ENCODE data around the gene HOXD12. TPM values are rescaled to one million over a fixed set of nuclear protein-coding genes. Genes with fewer than 3 reads are reported as not detected.

HOXD12 gene
- total and polyA plus RNA-seq, 4 donors, result not detected

DNA sequence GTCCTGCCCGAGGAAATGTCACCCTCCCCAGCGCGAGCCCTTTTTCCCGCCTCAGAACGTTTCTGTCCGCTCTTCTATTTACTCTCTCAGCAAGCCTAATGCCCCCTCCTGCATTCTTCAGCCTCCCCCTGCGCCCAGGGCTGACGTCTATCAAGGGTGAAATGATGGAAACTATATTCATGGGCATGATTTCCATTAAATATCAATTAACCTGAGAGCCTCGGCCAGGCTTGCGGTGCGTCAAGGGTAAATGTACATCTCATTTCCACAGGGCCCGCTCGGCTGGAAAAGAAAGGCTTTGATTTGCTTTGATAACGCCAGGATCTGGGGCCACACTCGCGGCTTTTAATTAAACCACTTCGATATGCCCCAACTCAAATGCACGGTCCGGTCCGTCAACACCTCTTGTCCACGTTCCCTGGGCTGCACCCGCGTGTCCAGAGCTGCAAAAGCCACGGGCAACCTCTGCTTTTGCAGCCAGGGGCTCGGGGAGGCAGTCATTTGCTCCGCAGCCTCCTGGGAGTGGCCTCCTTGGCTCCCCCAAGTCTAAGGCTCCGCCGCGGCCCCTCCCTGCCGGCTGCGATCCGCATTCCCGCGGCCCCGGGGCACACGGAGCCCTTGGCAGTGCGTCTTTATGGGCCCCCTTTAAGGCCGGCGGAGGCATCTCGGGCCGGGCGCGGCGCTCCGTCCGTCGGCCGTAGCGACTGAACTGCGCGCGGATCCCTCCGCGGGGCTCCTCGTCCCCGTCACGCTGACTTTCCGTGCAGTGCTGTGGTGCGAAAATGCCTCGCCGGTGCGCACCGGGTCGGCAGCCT, 29.6 kb downstream of the HOXD12 start, which contains the start of gene HOXD8:
Gene HOXD8, plus strand, starts transcription at position 724 of the 815 bp plus-strand sequence. CDS start 662 bp downstream, outside the sequence.
- peaks cover 0 to 4% (median 0%) of the 10 kb centered on the region in 4 donors for H3K9me3 ChIP-seq (ENCODE audit: control insufficient read depth in 4 of 4, insufficient read depth in 3 of 4, low read length in 3 of 4)
- TF ChIP-seq, protein P1, sequence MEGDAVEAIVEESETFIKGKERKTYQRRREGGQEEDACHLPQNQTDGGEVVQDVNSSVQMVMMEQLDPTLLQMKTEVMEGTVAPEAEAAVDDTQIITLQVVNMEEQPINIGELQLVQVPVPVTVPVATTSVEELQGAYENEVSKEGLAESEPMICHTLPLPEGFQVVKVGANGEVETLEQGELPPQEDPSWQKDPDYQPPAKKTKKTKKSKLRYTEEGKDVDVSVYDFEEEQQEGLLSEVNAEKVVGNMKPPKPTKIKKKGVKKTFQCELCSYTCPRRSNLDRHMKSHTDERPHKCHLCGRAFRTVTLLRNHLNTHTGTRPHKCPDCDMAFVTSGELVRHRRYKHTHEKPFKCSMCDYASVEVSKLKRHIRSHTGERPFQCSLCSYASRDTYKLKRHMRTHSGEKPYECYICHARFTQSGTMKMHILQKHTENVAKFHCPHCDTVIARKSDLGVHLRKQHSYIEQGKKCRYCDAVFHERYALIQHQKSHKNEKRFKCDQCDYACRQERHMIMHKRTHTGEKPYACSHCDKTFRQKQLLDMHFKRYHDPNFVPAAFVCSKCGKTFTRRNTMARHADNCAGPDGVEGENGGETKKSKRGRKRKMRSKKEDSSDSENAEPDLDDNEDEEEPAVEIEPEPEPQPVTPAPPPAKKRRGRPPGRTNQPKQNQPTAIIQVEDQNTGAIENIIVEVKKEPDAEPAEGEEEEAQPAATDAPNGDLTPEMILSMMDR (IDR thresholded peaks at IDR 0.05; ENCODE audit: control extremely low read depth, extremely low read depth), result no peak
- ATAC-seq (ENCODE audit: insufficient read depth, low FRiP score), result no peak
- WGBS, 2 donors, result 3 to 4% methylated on average over 62 to 64 of the region's 64 CpGs
- no peaks in the 10 kb centered on the region for H3K36me3 ChIP-seq (ENCODE audit: control insufficient read depth in 4 of 4, insufficient read depth in 4 of 4, low read length in 4 of 4)
- no peak within 1 kb of the TSS for H3K27ac ChIP-seq (ENCODE audit: low read depth in 1 of 2, low read length in 1 of 2)
- H3K27me3 ChIP-seq (ENCODE audit: control insufficient read depth in 3 of 3, insufficient read depth in 3 of 3, low read length in 2 of 3), result peaks cover 23 to 89% (median 88%) of the 10 kb centered on the region in 3 donors
- no peak within 1 kb of the TSS for H3K9ac ChIP-seq (ENCODE audit: insufficient read depth in 1 of 2, low read length in 2 of 2)
- H3K4me3 ChIP-seq, result no peak within 1 kb of the TSS
- peaks cover 0 to 8% (median 5%) of the 10 kb centered on the region in 5 donors for H3K4me1 ChIP-seq (ENCODE audit: control insufficient read depth in 5 of 5, insufficient read depth in 5 of 5, low read length in 5 of 5)
- DNase-seq, result peak in 2 of 3 donors; percentile 66 to 76

DNA sequence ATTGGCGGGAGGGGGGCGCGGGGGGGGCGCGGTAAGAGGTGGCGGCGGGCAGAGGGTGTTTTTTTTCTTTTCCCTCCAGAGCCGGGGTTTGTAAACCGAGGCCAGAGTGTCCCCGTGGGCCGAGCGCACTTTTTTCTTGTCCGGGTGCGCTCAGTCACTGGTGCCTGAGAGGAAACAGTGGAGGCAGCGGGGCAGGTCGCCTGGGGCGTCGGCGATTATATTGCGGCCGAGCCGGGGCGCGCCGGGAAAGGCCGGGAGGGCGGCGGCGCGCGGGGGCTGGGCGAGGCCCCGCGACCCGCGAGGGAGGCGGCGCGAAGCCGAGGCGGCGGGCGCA, 30.2 kb downstream of the HOXD12 start:
- H3K9me3 ChIP-seq (ENCODE audit: control insufficient read depth in 4 of 4, insufficient read depth in 3 of 4, low read length in 3 of 4), result peaks cover 0 to 4% (median 0%) of the 10 kb centered on the region in 4 donors
- no peak overlapping the region for H3K27ac ChIP-seq (ENCODE audit: low read depth in 1 of 2, low read length in 1 of 2)
- no peak overlapping the region for H3K4me3 ChIP-seq
- peaks cover 20 to 89% (median 88%) of the 10 kb centered on the region in 3 donors for H3K27me3 ChIP-seq (ENCODE audit: control insufficient read depth in 3 of 3, insufficient read depth in 3 of 3, low read length in 2 of 3)
- ATAC-seq (ENCODE audit: insufficient read depth, low FRiP score), result peak; percentile 21
- H3K36me3 ChIP-seq (ENCODE audit: control insufficient read depth in 4 of 4, insufficient read depth in 4 of 4, low read length in 4 of 4), result no peaks in the 10 kb centered on the region
- H3K4me1 ChIP-seq (ENCODE audit: control insufficient read depth in 5 of 5, insufficient read depth in 5 of 5, low read length in 5 of 5), result peaks cover 0 to 8% (median 5%) of the 10 kb centered on the region in 5 donors
- TF ChIP-seq, protein P1 (IDR thresholded peaks at IDR 0.05; ENCODE audit: control extremely low read depth, extremely low read depth), result no peak
- no peak for DNase-seq
- 2 to 3% methylated on average over 35 to 43 of the region's 43 CpGs for WGBS, 2 donors
- no peak overlapping the region for H3K9ac ChIP-seq (ENCODE audit: insufficient read depth in 1 of 2, low read length in 2 of 2)

DNA sequence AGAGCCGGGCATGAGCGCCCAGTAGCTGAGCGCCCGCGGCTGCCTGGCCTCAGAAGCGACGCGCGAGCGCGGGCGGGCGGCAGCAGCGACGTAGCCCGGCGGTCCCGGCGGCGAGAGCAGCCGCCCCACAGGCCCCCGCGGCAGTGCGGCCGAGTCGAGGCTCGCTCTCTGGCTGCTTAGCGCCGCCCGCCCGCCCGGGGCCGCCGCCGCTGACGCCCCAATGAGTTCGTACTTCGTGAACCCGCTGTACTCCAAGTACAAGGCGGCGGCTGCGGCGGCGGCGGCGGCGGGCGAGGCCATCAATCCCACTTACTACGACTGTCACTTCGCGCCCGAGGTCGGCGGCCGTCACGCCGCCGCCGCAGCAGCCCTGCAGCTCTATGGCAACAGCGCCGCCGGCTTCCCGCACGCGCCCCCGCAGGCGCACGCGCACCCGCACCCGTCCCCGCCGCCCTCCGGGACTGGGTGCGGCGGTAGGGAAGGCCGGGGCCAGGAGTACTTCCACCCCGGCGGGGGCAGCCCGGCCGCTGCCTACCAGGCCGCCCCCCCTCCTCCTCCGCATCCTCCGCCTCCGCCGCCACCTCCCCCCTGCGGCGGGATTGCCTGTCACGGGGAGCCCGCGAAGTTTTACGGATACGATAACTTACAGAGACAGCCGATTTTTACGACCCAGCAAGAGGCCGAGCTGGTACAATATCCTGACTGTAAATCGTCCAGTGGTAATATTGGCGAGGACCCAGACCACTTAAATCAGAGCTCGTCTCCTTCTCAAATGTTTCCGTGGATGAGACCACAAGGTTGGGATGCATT, 30.8 kb downstream of the HOXD12 start:
- peaks cover 0 to 4% (median 0%) of the 10 kb centered on the region in 4 donors for H3K9me3 ChIP-seq (ENCODE audit: control insufficient read depth in 4 of 4, insufficient read depth in 3 of 4, low read length in 3 of 4)
- no peaks in the 10 kb centered on the region for H3K36me3 ChIP-seq (ENCODE audit: control insufficient read depth in 4 of 4, insufficient read depth in 4 of 4, low read length in 4 of 4)
- DNase-seq (no peak), ATAC-seq (ENCODE audit: insufficient read depth, low FRiP score) (no peak)
- TF ChIP-seq, protein P1 (IDR thresholded peaks at IDR 0.05; ENCODE audit: control extremely low read depth, extremely low read depth), result no peak
- no peak overlapping the region for H3K27ac ChIP-seq (ENCODE audit: low read depth in 1 of 2, low read length in 1 of 2)
- H3K27me3 ChIP-seq (ENCODE audit: control insufficient read depth in 3 of 3, insufficient read depth in 3 of 3, low read length in 2 of 3), result peaks cover 14 to 89% (median 88%) of the 10 kb centered on the region in 3 donors
- WGBS, 2 donors, result 1 to 4% methylated on average over 60 to 99 of the region's 100 CpGs
- no peak overlapping the region for H3K4me3 ChIP-seq
- H3K4me1 ChIP-seq (ENCODE audit: control insufficient read depth in 5 of 5, insufficient read depth in 5 of 5, low read length in 5 of 5), result peaks cover 0 to 8% (median 5%) of the 10 kb centered on the region in 5 donors
- no peak overlapping the region for H3K9ac ChIP-seq (ENCODE audit: insufficient read depth in 1 of 2, low read length in 2 of 2)

All from lung (tissue), 12 donors.